ENCODE measurements around the gene PARN. TPM values are rescaled to one million over a fixed set of nuclear protein-coding genes. Genes with fewer than 3 reads are reported as not detected.

The PARN gene
- total and polyA plus RNA-seq, 2 of the 4 experiments (the other 2 are of a cell fraction), result 24.6 to 25.1 TPM

GRCh38 chr16:14436401-14436955, 193.6 kb downstream of the PARN start:
- Histone ChIP-seq H2AK5ac (ENCODE audit: low read depth, low read length) (no peak overlapping the region), H3K4ac (ENCODE audit: low read depth, low read length) (no peak overlapping the region), H3K18ac (ENCODE audit: low read depth, low read length) (no peak overlapping the region), H3K4me3 (ENCODE audit: insufficient read depth, low read depth, low read length) (no peak overlapping the region), H4K5ac (ENCODE audit: low read depth, low read length) (no peak overlapping the region), H2BK5ac (ENCODE audit: low read depth, low read length, poor library complexity, severe bottlenecking) (no peak overlapping the region), H3K4me1 (ENCODE audit: control insufficient read depth, insufficient read depth, low read length) (no peaks in the 10 kb centered on the region), H3K9me1 (ENCODE audit: insufficient read depth, low read length) (no peaks in the 10 kb centered on the region), H2BK20ac (ENCODE audit: low read depth, low read length) (no peak overlapping the region), H4K20me1 (ENCODE audit: insufficient read depth, low read length) (no peaks in the 10 kb centered on the region), H3K27ac (ENCODE audit: insufficient read depth, low read length) (no peak overlapping the region), H3K9ac (ENCODE audit: low read depth, low read length) (no peak overlapping the region), H3K27me3 (ENCODE audit: control insufficient read depth, insufficient read depth, low read length) (no peaks in the 10 kb centered on the region), H2BK15ac (ENCODE audit: low read depth, low read length) (no peak overlapping the region), H3K14ac (replicated peaks; ENCODE audit: low read depth, low read length) (no peak overlapping the region), H4K8ac (ENCODE audit: low read depth in 2 of 2, low read length in 2 of 2) (no peak overlapping the region), H2AFZ (replicated peaks; ENCODE audit: low read length, poor library complexity) (no peak overlapping the region), H3K23ac (ENCODE audit: low read depth, low read length) (no peak overlapping the region), H3K56ac (ENCODE audit: extremely low read depth, insufficient read depth, low read length) (no peak overlapping the region), H2BK120ac (ENCODE audit: low read depth, low read length) (no peak overlapping the region), H3K36me3 (ENCODE audit: control insufficient read depth, insufficient read depth, low read length) (peaks cover 2% of the 10 kb centered on the region), H3K9me3 (ENCODE audit: control insufficient read depth, insufficient read depth, low read length) (no peaks in the 10 kb centered on the region), H3K79me1 (ENCODE audit: low read depth in 1 of 2, low read length in 2 of 2) (0 out of 4 replicates have a peak, but pooled peaks cover 0 to 3% of the 10 kb centered on the region in 2 experiments), H3K4me2 (ENCODE audit: low read depth, low read length) (no peak overlapping the region), H4K91ac (ENCODE audit: insufficient read depth, low read depth, low read length) (no peak overlapping the region), H2AK9ac (replicated peaks; ENCODE audit: low read depth, low read length, poor library complexity) (no peak overlapping the region)
- dilution Hi-C loops (cut with HindIII; ENCODE audit: low sequenced_read_pairs, unreplicated experiment) (no loop called here), in situ Hi-C loops (cut with MboI; ENCODE audit: low sequenced_read_pairs) (no loop called here), intact Hi-C loops (cut with micrococcal nuclease) (no loop called here)
- ChIA-PET CTCF (no interaction called here), POLR2A (ENCODE audit: unreplicated experiment) (no interaction called here)
- no TSS peak for BruUV-seq (replicated peaks)
- TF ChIP-seq RCOR1 (IDR thresholded peaks at IDR 0.05; ENCODE audit: insufficient replicate concordance, low read length), result no peak
- no peak for TF ChIP-seq MAZ (IDR thresholded peaks at IDR 0.05; ENCODE audit: borderline replicate concordance, low read depth, low read length)
- no peak for TF ChIP-seq CHD1 (IDR thresholded peaks at IDR 0.05; ENCODE audit: low read depth, low read length)
- TF ChIP-seq POLR2A (IDR thresholded peaks at IDR 0.05; ENCODE audit: low read depth, low read length), result no peak
- TF ChIP-seq, protein P1, sequence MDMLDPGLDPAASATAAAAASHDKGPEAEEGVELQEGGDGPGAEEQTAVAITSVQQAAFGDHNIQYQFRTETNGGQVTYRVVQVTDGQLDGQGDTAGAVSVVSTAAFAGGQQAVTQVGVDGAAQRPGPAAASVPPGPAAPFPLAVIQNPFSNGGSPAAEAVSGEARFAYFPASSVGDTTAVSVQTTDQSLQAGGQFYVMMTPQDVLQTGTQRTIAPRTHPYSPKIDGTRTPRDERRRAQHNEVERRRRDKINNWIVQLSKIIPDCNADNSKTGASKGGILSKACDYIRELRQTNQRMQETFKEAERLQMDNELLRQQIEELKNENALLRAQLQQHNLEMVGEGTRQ (IDR thresholded peaks at IDR 0.05; ENCODE audit: low read depth, low read length), result no peak
- no peak for TF ChIP-seq CEBPB (IDR thresholded peaks at IDR 0.05; ENCODE audit: low read depth, low read length)
- no peak for TF ChIP-seq ELK1 (IDR thresholded peaks at IDR 0.05; ENCODE audit: borderline replicate concordance, low read depth, low read length)
- no peak for TF ChIP-seq BHLHE40 (IDR thresholded peaks at IDR 0.05; ENCODE audit: low read depth, low read length)
- no peak for TF ChIP-seq MXI1 (IDR thresholded peaks at IDR 0.05; ENCODE audit: borderline replicate concordance, low read depth, low read length)
- no peak for TF ChIP-seq MAFK (IDR thresholded peaks at IDR 0.05; ENCODE audit: low read depth, low read length)
- TF ChIP-seq RFX5 (IDR thresholded peaks at IDR 0.05; ENCODE audit: low read depth, low read length), result no peak
- TF ChIP-seq FOS (IDR thresholded peaks at IDR 0.05; ENCODE audit: low read depth, low read length), result no peak
- TF ChIP-seq RAD21 (IDR thresholded peaks at IDR 0.05; ENCODE audit: low read length), result no peak
- no peak for TF ChIP-seq SMC3 (IDR thresholded peaks at IDR 0.05; ENCODE audit: low read depth, low read length)
- TF ChIP-seq, protein P2, sequence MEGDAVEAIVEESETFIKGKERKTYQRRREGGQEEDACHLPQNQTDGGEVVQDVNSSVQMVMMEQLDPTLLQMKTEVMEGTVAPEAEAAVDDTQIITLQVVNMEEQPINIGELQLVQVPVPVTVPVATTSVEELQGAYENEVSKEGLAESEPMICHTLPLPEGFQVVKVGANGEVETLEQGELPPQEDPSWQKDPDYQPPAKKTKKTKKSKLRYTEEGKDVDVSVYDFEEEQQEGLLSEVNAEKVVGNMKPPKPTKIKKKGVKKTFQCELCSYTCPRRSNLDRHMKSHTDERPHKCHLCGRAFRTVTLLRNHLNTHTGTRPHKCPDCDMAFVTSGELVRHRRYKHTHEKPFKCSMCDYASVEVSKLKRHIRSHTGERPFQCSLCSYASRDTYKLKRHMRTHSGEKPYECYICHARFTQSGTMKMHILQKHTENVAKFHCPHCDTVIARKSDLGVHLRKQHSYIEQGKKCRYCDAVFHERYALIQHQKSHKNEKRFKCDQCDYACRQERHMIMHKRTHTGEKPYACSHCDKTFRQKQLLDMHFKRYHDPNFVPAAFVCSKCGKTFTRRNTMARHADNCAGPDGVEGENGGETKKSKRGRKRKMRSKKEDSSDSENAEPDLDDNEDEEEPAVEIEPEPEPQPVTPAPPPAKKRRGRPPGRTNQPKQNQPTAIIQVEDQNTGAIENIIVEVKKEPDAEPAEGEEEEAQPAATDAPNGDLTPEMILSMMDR (conservative IDR thresholded peaks at IDR 0.05; ENCODE audit: low read depth, low read length), result no peak
- DNase-seq (no peak), ATAC-seq (ENCODE audit: low read depth) (no peak)
- WGBS, 2 experiments (ENCODE audit: extremely low coverage in 2 of 2, insufficient read length in 1 of 2), result 70% methylated on average over 8 of the region's 13 CpGs; no CpG with 5 or more reads in 1 of the 2 experiments
